NCI-H1417 treated with DMSO at 0.1 percent for 48 hours (cell line): ENCODE results near the gene MAP3K5.

ENCODE experiments used
- DNase-seq: peaks from one replicate; lab custom pipeline; 2025; lab: John Stamatoyannopoulos, UW

Gene MAP3K5

DNA sequence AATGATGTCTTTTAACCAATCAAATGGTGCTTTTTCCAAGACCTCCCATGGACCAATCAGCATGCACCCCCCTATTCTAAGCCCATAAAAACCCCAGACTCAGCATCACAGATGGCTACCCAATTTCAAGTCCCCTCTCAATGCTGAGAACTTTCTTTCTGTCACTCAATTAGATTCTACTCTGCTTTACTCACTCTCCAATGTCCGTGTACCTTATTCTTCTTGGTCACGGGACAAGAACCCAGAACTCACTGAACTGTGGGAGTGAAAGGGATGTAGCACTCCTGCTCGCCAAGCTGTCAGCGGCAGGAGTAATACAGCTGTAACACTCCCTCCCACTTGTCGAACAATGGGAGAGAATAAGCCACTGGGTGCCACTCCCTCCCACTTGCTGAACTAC, 221.2 kb downstream of the MAP3K5 start:
- DNase-seq: no peak

- DNase-seq: no peak
Observed at GRCh38 chr6:136568129-136568528, 224.1 kb downstream of the MAP3K5 start.

- DNase-seq: no peak
Observed at GRCh38 chr6:136567688-136568087, 224.6 kb downstream of the MAP3K5 start.

DNA sequence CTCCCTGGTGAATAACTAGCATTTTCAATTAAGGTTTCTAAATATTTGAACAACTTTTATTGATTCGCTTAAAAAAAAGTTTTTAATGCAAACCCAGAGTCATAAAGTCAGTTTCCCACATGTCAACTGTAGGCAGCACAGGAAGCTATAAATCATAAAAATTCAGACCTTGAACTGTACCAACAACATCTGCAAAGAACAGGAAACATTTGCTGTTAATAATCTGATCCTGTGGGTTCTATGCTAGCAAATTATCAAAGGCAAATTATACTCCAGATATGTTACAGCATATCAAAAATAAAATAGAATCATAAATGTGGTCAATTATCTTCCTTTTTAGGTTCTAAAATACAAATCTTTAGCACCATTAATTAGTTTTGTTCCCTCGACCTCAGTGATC, 225.4 kb downstream of the MAP3K5 start:
- DNase-seq: no peak

DNA sequence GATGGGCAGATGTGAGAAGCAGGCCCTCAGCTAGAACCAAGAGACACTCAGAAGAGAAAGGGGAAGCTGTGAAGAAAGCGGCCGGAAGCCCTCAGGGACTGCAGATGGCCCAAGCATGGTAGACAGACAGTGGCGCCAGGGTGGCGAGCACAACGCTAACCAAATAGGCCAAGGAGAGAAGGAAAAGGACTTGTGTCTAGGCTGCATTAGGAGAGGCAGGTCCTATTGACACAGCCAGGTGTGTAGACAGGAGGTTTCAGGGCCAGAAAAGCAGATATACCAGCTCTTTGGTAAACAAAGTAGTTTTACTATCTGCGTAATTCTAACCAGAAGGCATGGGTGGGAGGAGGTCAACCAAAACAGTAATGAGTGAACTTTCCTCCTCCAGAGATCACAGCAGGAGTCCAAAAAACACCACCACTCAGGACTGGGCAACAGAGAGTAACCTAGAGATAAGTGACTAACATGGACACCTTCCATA, 226.2 kb downstream of the MAP3K5 start:
- DNase-seq: no peak

DNA sequence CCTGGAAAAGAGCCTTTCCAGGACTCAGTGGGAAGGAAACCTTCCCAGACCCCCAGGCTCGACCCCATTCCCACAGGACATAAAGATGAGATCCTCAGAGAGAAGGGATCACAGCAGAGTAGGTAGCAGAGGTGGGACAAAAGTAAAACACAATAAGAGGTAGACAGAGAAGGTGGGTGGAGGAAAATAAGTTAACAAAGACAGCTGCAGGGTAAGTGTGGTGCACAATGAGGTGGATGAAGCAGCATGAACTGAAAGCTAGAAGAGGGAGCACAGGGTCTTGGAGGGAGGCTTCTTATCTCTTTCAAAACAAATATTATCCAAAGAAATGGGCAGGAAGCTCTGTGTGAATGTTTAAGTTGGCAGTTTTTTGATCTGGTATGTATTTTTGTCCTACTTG, 228.1 kb downstream of the MAP3K5 start:
- DNase-seq: no peak

DNA sequence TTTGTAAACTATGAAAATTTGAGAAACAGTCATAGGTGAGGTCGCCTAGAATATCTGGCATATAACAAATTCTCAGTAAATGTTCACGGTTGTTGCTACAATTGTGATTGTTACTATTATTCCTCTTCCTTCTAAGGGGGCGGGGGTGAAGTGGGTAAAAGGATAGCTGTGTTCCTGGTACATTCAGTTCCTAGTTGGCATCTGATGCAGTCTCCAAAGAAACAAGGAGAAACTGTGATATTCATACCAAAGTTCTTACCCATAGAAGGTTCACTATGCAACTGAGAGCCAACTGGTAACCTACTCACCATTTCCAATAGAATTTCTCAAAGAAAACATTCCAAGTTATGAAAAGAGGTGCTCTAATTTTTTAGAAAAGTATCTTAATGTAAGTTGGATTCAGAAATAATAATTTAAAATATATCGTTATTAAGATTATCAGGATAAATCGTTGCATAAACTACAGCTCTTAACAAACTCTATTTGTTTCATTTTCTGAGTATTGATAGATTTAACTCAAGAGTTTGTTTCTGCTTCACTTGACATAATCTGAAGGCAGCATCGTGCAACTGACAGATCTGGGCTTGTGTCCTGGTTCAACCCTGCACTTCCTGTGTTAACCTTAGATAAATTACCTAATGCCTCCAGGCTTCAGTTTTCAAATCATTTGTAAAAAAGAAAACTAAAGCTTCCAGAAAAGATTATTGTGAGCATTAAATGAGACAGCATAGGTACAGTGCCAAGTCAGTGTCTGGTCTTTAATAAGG, 228.7 kb downstream of the MAP3K5 start:
- DNase-seq: no peak

DNA sequence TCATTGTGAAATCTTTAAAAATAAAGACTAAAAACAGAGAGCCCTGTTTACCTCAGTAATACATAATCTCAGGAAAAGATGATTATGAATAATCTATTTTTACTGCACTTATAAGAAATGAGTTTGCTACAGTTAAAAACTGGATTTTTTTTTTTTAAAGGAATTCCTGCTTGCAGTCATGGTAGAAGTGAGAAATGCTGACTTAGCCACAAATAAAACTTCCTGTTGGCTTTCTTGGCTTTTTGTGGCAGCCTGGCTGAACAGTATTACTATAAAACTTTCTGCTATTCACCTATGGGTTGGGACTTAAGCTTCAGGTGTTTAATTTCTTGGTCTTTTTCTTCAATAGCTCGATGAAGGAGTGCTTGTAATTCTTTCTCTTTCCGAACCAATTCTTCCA, 230.1 kb downstream of the MAP3K5 start:
- DNase-seq: no peak

DNA sequence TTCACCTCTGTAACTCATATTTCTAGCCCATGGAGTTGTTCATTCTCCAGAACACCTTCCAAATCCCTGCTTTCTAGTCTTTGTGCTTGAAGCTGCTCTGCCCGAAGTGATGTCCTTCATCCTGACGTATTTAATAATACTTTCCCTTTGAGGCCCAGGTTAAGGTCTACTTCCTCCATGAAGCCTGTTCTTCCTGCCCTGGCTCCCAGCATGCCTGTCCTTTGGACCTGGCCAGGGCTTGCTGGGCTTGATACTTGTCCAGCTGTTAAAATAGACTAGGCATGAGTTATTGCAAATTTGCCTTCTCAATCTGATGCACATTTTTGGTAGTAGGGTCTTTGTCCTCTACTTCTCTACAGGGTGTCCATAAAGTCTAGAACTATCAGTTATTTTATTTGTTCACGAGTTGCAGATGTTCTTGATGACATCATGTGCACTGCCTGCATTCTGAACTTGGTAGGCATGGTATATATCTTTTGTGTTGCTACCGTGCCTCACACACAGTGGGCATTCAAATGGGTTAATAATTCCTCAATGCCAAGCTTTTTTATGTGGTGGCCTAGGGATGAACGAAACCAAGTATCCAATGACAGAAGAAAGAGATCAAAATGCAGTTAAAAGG, 239.0 kb downstream of the MAP3K5 start:
- DNase-seq: no peak

DNA sequence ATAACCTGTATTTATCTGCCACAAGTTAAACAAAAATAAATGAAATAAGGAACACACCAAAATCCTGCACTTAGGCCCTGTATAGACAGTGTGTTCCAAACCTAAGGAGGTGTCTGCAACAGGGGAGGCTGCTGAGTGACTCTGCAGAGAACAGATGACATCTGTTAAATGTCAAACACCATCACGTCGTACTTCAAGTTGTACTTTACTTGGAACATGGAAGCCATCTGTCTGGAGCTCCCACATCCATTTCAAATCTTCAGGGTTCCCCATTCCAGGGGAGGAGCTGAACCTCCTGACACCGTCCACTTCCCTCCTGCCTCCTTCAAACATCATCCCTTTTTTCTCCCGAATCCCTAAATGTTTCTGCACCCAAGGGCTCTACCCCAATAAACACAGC, 240.2 kb downstream of the MAP3K5 start:
- DNase-seq: no peak

GRCh38 chr6:136551103-136551502, 241.2 kb downstream of the MAP3K5 start:
- DNase-seq: no peak

GRCh38 chr6:136550330-136551071, 241.8 kb downstream of the MAP3K5 start, which contains the start of gene MAP7:
Gene MAP7 (minus strand): TSS chr6:136550422. CDS start chr6:136550408, 14 bp downstream.
- peak; percentile 68 for DNase-seq

DNA sequence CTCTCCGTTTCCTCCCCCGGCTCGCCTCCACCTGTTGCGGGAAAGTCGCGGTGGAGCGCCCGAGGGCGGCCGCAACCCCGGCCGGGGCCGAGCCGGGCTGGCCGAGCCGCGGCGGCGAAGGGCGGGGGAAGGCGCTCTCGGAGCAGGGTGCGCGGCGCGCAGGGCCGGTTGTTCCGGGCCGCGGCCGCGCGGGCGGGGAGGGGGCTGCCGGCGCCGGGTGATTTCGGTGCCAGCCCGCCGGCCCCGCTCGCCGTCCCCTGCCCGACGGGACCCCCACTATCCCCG, 242.3 kb downstream of the MAP3K5 start:
- DNase-seq: no peak

DNA sequence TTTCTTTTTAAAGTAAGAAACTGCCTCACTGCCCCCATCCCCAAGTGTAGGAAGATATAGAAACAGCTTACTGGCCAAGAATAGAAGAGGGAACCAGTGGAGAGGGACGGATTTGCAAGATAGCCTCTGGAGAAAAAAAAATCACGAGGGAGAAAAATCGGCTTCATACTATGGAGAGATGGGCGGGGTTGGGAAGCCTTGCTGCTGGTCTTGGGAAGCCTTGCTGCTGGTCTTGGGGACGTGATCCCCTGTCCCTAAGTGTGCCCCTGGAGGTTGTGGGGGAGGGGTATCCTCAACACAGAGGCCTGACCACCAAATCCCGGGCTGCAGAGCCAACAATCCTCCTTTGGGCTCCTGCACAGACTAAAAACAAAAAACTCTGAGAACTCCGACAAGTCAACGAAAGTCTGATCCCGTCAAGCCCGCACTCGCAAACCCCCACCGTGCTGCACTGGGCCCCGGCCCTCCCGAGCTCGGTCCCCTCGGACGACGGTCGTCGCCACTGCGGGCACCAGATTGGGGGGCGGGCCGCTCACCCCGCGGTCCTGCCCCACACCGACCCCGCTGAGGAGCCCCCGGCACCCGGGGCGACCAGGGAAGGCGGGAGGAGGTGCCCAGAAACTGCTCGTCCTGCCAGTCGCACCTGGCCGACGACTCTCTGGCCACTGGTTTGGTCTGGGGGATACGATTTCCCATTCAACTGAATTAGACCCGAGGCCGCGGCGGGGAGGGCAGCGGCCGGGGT, 242.8 kb downstream of the MAP3K5 start:
- DNase-seq: no peak

GRCh38 chr6:136548582-136549299, 243.5 kb downstream of the MAP3K5 start:
- DNase-seq: no peak

GRCh38 chr6:136547871-136548270, 244.4 kb downstream of the MAP3K5 start:
- DNase-seq: no peak

DNA sequence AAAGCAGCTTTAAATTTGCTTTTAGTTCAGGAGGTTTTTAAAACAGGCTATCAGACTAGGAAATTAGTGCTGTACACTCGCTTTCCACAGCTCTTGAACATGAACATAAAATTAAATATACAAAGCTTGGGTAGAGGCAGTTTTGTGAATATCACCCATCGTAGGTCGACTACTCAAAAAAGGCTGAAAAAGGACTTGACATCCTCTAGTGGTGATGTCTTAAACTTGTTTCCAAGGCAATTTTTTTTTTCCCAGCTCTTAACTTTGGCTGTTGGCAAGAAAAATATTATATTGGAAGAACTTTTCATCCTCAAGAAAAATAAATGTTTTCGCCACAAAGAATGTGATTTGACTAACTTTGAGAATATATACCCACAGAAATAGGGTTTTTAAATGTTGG, 244.9 kb downstream of the MAP3K5 start:
- no peak for DNase-seq

- no peak for DNase-seq
Observed at GRCh38 chr6:136546331-136546730, 245.9 kb downstream of the MAP3K5 start.

DNA sequence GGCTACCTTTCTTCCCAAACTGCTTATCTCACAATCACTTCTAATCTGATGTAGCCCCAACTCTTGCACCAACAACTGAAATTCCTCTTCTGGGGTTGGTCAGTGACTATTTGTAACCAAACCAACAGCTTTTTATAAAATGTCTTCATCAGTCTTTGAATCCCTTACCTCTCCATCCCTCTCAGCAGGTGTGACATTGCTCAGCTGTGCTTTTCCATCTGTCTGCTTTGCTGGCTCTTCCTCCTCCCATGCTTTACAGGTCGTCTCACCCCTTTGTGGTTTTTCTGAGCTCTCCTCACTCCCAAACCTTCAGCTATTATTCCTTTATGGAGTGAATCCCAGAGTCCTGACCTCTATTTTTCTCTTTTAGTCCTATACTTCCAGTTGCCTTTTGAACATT, 248.0 kb downstream of the MAP3K5 start:
- no peak for DNase-seq

- no peak for DNase-seq
Observed at GRCh38 chr6:136541395-136541794, 250.9 kb downstream of the MAP3K5 start.

DNA sequence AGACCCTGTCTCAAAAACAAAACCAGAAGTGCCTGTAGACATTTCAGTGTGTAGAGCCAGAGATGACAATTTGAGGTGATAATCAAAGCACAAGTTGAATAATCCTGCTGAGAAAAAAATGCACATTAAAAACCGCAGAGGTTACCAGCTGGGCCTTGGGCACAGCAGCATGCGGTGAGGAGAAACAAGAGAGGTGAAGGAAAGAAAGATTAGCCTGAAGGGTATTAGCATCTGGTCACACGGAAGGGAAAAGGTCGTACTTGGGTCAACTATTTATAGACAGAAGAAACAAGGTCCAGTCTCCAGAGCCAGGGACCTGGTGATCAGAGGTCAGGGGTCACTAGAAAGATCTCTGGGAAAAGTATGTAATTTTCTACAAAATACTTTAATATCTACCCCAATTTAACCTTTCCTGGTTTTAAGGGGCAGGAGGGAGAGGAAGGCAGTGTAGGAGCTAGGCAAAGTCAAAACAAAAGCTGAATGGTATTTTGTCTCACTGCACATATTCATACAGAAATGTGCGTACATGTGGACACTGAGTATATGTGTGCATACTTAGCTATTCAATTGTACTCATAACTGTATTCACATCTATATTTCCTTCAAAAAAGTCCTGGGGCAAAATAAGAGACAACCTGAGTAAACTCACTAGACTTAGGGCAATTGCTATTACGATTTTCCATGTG, 252.2 kb downstream of the MAP3K5 start:
- DNase-seq: no peak
